ENCODE data around the gene SDF4.

DNA sequence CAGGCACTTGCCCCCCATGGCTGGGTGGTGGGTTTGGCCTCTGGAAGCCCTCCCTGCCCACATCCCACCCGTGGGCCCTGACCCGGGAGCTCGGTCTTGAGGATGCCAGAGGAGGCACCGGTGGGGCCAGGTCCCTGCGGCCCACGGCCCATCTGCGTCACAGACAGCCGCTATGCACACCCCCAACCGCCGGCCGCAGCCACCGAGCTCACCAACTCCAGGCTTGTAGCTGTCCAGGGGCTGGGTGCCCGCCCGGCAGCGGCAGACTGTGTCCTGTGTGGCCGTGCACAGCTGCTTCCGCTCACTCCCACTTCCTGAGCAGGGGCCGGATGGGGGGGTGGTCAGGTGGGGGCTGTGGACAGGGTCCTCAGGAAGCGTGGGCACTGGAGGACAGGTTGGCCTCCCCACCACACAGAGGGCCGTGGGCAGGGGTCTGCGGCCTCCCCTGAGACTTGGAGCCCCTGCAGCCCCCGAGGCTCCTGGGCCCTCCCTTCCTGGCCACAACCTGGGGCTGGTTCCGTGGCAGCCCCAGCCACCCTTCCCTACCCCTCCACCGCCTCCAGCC is 18.9 kb downstream of the SDF4 start:
- no peak for TF ChIP-seq CTCF (IDR thresholded peaks at IDR 0.05)
- no peak for TF ChIP-seq EP300 (IDR thresholded peaks at IDR 0.05)
- TF ChIP-seq POLR2A (IDR thresholded peaks at IDR 0.05), result no peak
- TF ChIP-seq POLR2AphosphoS5 (IDR thresholded peaks at IDR 0.05), result no peak

Data from suprapubic skin (tissue), 4 donors.